IPS-11a (cell line): ENCODE data around the gene PDE10A.

Experiments
- H3K4me3 ChIP-seq: one replicate; pipeline ENCODE4 v1.5.1; 2013; ENCODE audit warnings: low read depth, low read length, control low read depth

Gene PDE10A

DNA sequence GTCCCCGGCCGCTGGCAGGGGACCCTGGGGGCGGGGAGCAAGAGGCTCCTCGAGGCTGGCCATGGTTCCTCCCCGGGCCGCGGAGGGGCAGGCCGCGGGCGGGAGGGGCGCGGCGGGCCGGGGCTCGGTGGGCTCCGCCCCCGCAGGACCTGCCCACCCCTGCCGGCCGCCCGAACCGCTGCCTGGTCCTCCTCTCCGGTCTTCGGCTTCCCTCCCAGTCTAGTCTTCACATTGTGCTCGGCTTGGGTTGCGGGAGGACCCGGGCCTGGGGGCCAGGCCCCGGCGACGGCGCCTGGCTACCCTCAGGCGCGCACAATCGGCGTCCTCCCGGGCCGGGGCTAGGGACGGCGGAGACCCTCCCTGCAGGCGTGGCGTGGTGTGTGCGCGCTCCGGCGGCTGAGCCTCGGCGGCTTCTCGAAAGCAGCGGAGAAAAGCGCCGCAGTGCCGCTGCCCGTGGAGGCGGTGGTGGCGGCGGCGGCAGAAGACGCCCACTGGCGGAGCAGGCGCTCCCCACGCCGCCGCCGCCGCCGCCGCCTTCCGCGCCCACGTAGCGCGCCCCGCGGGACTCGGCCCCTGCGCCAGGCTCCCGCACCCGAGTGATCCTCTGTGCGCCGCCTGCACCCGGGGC lies at the start of gene PDE10A:
Gene PDE10A, minus strand, starts transcription at position 493 of the 628 bp plus-strand sequence. Its CDS starts 430 bp downstream, at position 63.
- H3K4me3 ChIP-seq = peak within 1 kb of the TSS; percentile 50

DNA sequence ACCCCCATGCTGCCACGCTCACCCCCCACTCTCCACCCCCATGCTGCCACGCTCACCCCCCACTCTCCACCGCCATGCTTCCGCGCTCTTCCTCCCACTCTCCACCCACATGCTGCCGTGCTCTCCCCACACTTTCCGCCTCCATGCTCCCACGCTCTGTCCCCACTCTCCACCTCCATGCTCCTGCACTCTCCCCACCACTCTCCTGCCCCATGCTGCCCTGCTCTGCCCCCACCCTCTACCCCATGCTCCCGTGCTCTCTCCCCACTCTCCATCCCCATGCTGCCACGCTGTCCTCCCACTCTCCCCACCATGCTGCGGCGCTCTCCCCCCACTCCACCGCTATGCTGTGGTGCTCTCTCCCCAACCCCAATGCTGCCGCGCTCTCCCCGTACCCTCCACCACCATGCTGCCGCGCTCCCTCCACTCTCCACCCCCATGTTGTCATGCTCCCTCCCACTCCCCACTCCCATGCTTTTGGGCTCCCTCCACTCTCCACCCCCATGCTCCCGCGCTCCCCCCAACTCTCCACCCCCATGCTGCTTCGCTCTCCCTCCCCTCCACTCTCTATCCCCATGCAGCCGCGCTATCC lies 46.0 kb upstream of the PDE10A start:
- no peak overlapping the region for H3K4me3 ChIP-seq

DNA sequence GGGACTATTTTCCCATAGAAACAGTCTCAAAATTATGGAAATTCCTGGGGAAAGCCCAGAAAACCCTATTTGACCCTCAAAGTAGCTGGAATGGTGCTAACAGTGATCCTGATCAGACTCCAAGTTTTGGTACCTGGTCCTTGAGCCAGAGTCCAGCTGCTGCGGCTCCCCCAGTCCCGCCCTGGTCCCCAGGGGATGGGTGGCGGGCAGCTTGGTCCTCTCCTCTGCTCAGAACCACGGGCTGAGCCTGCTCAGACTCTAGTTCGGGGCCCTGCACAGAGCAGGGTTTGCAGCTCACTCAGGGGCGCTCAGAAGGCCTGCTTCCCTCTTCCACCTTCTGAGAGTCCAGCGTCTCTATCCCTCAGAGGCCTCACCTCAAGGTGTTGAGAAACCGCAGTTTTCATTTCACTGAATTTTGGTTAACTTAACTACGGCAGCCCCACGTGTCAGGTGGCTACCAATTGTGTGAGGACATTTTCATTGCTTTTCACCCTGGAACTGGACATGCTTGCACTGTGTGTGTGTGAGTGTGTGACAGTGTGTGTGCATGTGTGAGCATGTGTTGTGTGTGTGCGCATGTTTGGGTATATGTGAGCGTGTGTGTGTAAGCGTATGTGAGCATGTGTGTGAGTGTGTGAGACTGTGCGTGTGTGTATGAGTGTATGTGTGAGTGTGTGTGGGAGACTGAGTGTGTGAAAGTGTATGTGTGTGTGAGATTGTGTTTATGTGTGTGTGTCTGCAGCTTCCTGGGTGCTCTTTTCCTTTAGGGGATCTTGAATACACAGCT lies 44.2 kb upstream of the PDE10A start:
- no peak overlapping the region for H3K4me3 ChIP-seq

DNA sequence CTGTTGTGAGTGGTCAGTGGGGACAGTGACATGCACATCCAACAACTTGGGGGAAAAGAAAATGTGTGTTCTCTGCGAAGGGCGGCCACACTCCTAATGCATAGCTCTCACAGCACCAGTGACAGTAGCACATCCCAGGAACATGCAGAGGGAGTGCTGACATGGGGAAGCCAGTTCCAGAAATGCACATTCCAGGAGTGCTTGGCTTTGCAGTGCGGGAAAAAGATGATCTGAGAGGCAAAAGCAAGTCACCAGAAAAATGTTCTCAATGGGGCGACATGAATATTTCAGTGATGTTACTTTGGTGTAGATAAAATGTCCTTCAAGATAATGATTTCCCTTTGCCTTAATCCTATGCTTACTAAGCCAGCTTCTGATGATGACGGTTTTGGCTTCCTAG lies 42.9 kb upstream of the PDE10A start:
- no peak overlapping the region for H3K4me3 ChIP-seq

DNA sequence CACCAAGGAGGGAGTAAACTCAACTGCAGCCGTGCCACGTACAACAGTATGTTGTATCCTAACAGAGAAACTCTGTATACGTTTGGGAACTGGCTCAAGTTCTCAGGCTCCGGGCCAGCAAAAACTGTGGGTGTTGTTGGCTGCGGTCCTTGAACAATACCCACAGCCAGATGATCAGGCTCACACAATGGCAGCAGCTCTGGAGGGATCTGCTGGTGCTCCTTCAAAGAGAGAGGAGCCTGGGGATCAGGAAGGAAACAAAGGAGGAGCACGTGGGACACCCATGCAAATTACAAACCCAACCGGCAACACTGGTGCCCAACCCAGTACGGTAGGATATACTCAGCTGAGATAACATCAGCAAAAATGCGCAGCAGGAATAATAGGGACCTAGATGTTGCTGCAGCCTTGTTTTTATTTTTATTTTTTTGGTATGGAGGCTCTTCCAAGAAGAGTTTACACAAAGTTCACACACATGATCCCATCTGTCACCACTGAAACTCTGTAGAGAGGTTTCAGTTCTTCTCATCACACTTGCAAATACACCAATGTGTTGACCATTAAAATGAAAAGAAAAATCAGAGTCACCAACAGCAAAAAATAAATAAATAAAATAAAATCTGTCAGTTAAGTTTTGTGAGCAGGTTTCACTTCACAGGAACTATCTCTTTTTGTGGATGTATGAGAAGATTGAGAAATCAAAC lies 41.2 kb upstream of the PDE10A start:
- no peak overlapping the region for H3K4me3 ChIP-seq

DNA sequence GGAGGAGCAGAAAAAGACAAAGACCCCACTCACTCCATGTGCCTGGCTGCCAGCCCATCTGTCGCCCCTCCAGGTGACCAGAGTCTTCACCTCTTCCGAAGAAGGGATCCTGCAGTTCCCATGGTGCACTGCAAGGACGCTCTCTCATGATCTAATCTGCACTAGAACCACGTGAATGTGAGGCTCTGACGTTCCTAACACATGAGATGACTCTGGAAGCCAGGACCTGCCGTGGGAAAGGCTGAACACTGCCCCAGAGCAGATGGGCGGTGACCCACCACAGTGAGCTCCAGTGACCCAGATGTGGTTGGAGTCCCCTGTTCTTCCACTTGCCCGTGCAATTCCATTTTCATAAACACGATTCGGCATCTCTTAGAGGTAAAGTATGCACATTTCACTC lies 39.6 kb upstream of the PDE10A start:
- H3K4me3 ChIP-seq = no peak overlapping the region

DNA sequence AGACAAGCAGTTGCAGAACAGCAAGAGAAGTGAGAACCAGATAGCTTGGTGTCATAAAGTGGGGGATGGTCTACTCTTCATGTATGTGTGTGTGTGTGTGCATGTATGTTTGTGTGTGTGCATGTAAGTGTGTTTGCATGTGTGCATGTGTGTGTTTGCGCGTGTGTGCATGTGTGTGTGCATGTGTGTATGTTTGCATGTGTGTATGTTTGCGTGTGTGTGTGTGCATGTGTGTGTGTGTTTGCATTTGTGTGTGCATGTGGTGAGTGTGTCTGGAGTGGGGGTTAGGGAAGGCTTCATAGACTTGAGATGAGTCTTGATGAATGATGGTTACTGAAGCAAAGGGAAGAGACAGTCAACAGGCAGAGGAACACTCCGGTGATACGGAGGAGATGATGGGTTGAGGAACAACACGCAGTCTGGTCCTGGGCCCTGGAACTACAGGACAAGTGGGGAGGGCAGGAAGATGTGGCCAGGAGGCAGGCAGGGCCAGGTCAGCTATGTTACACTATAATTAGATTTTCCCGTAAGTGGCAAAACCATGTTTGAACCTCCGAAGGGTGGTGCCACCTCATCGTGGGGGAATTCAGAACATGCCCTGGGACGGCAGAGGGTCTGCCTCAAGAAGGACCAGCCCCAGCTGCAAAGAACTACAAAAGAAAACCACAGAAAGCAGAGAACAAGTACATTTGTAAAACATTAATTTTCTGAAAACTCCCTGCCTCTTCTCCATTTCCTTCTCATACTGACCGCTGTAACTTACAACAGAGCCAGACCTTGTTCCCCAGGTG lies 38.7 kb upstream of the PDE10A start:
- H3K4me3 ChIP-seq = no peak overlapping the region

DNA sequence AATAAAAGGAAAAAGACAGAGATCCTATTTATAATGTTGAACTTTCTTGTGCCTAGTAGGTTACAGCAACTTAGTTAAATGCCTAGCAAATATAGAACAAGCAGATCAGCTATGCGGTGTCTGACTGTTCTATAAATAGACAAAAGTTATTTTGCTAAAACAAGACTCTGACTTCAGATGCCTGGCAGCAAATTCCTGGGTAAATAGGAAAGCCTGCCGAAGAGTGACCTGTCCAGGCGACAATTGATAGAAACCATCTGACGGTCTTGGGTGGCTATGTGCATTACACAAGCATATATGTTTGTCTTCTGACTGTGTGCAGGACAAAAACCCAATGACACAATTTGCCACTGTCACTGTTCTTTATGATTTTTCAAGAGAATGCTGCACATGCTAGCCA lies 38.0 kb upstream of the PDE10A start:
- no peak overlapping the region for H3K4me3 ChIP-seq

DNA sequence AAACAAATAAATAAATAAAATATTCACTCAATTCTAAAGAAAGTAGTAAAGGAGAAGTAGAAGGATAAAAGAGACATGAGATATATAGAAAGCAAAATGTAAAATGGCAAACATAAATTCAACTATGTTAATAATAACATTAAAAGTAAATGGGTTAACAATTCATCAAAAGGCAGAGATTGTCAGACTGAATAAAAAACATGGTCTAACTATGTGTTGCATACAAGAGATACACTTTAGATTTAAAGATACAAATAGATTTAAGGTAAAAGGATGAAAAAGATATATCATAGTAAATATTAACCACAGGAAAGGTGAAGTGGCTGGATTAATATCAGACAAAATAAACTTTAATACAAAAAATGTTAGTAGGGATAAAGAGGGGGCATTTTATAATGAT lies 35.8 kb upstream of the PDE10A start:
- H3K4me3 ChIP-seq = no peak overlapping the region

DNA sequence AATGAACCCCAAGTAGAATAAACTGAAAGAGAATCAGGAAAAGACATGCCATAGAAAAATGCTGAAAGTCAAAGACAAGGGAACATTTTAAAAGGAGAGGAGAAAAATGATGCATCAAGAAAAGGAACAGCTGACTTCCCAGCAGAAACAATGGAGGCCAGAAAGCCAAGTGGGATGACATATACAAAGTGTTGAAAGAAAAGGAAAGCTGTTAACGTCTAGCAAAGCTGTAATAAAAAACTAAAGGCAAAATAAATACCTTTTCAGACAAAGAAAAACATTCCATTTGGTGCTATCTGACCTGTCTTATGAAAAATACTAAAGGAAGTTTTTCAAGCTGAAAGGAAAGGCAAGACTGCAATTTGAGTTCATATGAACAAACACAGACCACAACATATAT lies 34.1 kb upstream of the PDE10A start:
- no peak overlapping the region for H3K4me3 ChIP-seq

DNA sequence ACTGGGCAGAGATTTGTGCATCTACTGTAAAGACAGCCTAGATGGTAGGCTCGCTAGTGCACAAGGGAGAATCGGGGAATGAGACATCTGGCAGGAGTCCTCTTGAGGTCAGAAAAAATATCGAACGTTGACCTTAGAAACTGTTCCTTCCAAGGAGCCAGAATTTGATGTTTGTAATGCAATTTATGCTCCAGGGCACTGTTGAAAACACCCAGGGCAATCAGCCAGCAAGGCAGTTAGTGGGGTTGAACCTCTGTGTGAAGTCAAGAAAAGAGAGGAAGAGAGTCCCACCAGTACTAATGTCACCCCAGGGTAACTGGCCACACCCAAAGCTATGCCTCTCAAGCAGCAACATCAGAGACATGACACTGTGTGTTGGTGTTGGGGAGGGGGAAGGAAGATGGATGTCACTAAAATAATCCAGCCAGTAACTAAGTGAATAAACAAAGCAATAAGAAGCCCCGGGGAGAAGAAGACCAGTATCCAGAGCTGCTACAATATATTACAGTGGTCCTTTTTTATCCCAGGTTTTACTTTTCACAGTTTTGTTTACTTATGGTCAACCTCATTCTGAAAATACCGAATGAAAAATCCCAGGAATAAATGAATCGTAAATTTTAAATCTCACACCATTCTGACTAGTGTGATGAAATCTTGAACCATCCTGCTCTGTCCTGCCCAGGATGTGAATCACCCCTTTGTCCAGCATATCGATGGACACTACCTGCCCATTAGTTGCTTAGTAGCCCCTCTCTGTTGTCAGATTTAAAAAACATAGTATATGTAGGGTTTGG lies 32.9 kb upstream of the PDE10A start:
- H3K4me3 ChIP-seq = no peak overlapping the region

DNA sequence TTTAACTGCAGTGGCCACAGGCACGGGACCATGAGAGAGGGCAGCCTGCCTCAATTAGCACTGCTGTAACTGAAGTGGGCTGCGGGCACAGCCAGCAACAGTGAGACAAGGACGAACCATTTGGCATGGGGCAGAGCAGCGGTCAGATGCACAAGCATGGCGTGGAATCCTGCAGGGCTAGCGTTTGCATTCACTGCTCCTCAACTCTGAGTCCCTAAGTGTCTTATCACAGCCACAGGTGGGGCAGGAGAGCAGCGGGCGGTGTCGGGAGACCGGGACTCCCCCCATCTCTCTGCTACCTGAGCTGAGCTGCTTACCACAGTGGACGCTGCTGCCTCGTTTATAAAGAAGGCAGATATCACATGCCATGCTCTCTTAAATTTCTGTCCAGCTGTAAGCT lies 31.3 kb upstream of the PDE10A start:
- no peak overlapping the region for H3K4me3 ChIP-seq

DNA sequence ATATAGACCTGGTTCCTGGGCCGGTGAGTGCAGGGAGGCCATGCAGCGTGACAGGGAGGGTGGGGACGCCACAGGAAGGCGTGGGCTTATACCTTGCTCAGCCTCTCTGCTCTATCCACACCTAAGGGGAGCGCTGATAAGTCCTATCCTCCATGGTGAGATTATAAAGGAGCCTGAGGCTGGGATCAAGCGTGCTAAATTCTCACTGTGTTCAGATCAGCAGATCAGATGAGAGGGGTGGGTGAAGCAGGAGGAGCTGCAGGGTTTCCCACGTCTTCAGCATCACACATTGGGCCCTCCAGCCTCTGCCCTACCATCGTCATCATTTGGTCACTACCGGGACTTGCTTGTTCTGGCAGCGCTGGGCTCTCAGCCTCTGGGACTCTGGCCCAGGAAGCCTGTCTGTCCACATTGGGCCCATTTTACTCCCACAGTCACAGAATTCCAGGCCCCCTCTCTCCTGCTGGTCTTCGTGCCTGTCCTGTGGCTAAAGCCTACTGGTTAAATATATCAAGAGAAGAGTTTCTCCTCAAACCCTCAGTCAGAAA lies 29.1 kb upstream of the PDE10A start:
- no peak overlapping the region for H3K4me3 ChIP-seq

DNA sequence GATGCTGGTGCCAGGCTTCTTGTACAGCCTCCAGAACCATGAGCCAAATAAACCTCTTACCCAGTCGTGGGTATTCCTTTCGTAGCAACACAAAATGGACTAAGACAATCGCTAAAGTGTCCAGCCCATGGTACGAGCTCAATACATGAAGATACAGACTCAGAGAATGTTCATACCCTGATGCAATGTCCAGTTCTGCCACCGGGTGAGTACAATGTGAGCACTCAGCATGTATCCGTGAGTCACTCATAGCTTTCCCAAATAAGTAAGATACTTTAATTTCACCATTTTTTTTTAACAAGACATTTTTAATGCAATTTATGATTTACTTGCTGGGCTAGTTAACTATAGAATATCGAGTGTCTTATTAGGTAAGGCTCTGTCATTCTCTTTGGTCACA lies 26.7 kb upstream of the PDE10A start:
- no peak overlapping the region for H3K4me3 ChIP-seq

DNA sequence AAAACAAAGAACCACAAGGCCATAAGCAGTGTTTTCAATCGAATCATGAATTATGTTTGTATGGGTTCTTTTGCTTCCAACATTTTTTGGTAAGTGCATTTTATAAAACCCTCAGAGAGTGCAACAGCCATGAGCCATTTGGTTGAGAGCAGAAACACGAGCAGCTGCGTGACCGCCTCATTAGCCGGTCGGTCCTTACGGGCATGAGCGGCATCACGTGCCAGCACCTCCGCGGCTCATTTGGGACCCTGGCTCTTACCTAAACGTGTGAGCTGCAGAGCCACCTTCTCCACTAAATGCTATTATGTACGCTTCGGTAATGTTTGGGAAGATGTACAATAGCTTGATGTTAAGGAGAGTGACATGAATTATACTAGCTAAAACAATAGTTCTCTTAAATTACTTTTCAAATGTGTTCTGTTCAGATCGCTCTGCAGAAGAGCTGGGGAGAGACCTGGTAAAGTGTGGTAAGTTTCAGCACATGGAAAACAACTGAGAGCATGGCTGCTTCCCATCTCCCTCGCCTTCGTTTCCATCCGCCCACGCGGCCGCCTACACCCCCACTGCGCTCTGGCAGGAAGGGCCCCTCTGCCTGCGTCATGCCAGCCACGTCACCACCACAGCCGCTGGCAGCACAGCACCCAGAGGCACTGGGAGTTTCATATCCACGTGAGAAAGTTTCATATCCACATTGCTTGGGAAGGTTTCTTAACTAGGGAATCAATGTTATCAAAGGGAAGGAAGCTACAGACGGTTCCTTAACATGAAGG lies 23.7 kb upstream of the PDE10A start:
- no peak overlapping the region for H3K4me3 ChIP-seq

DNA sequence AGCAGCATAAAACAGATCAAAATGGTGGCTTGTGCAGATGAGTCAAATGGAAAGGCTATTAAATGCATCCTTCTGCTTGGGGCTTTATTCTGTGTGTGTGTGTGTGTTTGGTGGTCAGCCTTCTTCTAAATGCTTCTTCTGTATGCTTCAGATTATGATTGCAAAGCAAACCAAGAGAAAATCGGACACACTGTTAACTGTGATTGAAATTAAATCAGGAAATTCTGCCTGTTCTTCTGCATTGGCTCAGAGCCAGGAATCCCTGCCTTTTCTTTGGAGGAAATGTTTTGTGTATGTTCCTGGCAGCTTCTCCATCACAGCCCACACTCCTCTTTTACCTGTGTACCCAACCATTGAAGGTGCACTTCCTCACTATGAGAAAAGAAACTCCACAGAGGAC lies 22.3 kb upstream of the PDE10A start:
- H3K4me3 ChIP-seq = no peak overlapping the region

DNA sequence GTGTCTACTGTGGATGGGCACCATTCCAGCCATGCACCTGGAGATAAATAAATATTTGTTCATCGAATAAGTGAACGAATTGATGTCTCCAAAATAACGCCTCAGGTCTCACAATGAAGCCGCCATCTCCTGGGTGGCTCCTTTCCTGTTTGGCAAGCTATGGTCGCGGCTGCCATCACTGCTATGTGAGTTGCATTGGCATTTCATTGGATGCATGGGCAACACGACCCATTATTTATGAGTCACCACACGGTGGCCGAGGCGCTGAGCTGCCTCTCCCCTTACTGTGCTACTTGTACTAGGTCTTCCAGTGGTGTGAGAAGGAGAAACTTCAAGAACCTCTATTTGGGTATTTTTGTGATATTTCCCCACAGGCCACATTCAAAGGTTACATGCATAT lies 21.3 kb upstream of the PDE10A start:
- H3K4me3 ChIP-seq = no peak overlapping the region

DNA sequence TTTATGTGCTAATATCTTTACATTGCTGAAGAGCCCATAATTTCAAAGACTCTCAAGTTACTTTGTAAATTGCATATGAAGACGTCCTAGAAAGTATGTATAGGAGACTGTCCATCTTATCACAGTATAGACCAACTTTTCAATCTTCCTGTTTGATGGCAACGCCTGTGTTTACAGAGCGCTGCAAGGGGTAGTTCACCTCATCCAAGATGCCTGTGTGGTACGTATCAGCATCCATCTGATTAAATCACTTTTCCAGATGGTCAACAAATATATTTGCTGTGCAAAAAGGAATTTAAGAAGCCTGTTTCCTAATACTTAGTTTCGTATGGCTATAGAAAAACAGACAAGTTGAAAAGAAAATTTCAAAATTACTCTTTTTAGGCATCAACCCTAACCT lies 17.9 kb upstream of the PDE10A start:
- no peak overlapping the region for H3K4me3 ChIP-seq

DNA sequence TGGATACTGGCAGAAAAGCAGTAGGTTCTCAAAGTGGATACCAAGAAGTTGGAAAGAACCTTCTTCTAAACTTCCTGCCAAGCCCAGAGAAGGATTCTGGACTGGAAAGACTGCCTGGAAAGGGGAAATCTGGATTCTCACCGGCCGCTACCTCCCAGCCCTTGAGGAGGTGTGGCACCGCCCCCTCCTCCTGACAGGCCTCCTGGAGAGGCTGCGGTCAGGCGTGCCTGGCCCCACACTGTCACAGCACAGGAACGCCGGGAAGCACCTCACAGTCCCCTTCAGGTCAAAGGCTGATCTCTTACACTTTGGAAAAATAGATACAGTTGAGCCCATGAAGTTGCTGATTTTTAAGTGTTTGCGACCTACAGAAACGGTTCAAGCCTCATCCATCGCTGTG lies 16.3 kb upstream of the PDE10A start:
- H3K4me3 ChIP-seq = no peak overlapping the region
